GM10266 (cell line): Measurements from ENCODE around the gene KIAA0408.

Experiments used
- DNase-seq: peaks from one replicate; pipeline ENCODE4 v3.0.0; 2012; ENCODE audit errors: extremely low spot score
- CTCF ChIP-seq: IDR thresholded peaks from 2 replicates; pipeline ENCODE4 v1.5.1; 2012; ENCODE audit warnings: mild to moderate bottlenecking, low read depth; ENCODE audit not compliant: control insufficient read depth, insufficient read depth; ENCODE audit errors: missing control alignments

KIAA0408 gene

GRCh38 chr6:127486934-127487333 lies 27.7 kb upstream of the KIAA0408 start:
- no peak for TF ChIP-seq CTCF
- no peak for DNase-seq

- DNase-seq = peak; percentile 63
Observed at GRCh38 chr6:127484212-127484863, 25.1 kb upstream of the KIAA0408 start.

GRCh38 chr6:127483399-127484055 lies 24.3 kb upstream of the KIAA0408 start:
- no peak for TF ChIP-seq CTCF
- no peak for DNase-seq

More at GRCh38 chr6:127484212-127484863, 25.1 kb upstream of the KIAA0408 start:
- TF ChIP-seq CTCF = no peak

- TF ChIP-seq CTCF = no peak
- DNase-seq = no peak
Observed at GRCh38 chr6:127482325-127482724, 23.1 kb upstream of the KIAA0408 start.

- no peak for DNase-seq
- TF ChIP-seq CTCF = no peak
Observed at GRCh38 chr6:127481628-127482027, 22.4 kb upstream of the KIAA0408 start.

GRCh38 chr6:127481111-127481510 lies 21.9 kb upstream of the KIAA0408 start:
- no peak for TF ChIP-seq CTCF

GRCh38 chr6:127477658-127478057 lies 18.5 kb upstream of the KIAA0408 start:
- no peak for TF ChIP-seq CTCF
- DNase-seq = no peak

More at GRCh38 chr6:127481111-127481510, 21.9 kb upstream of the KIAA0408 start:
- DNase-seq = no peak
